Uterus (tissue), 2 donors: ENCODE measurements around the gene HLA-DRB1.

ENCODE experiments used
- POLR2A ChIP-seq, 2 donors: fragments of 450-650 bp; IDR thresholded peaks; one replicate each; pipeline ENCODE4 v1.6.1; 2016; ENCODE audit warnings: antibody characterized with exemption in 2 of 2, mild to moderate bottlenecking in 1 of 2, moderate library complexity in 1 of 2
- TF ChIP-seq, protein P1 (sequence below), 4 experiments: fragments of 200-600 bp in 2 of 4; fragments of 450-650 bp in 2 of 4; sonication (generic) in 2 of 4; IDR thresholded peaks; one replicate each; pipeline ENCODE4 v1.5.1; 2016 to 2019; ENCODE audit warnings: antibody characterized with exemption in 4 of 4, mild to moderate bottlenecking in 2 of 4, moderate library complexity in 1 of 4

DNA sequence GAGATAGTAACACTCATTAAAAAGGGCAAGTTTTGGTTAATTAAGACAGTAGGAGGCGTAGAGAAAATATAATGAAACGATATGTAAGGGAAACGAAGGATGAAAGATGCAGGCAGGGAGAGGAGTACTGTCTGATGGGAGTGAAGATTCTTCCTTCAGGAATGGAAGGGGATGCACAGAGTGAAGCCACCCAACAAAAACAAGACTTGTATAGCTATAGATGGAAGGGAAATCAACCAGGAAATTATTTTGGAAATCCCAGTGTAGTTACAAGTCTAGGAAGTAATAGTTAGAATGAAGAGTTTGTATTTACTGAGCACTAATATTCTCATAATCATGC is 19.7 kb upstream of the HLA-DRB1 start:
- TF ChIP-seq POLR2A (IDR thresholded peaks at IDR 0.05), result no peak
- TF ChIP-seq, protein P1, sequence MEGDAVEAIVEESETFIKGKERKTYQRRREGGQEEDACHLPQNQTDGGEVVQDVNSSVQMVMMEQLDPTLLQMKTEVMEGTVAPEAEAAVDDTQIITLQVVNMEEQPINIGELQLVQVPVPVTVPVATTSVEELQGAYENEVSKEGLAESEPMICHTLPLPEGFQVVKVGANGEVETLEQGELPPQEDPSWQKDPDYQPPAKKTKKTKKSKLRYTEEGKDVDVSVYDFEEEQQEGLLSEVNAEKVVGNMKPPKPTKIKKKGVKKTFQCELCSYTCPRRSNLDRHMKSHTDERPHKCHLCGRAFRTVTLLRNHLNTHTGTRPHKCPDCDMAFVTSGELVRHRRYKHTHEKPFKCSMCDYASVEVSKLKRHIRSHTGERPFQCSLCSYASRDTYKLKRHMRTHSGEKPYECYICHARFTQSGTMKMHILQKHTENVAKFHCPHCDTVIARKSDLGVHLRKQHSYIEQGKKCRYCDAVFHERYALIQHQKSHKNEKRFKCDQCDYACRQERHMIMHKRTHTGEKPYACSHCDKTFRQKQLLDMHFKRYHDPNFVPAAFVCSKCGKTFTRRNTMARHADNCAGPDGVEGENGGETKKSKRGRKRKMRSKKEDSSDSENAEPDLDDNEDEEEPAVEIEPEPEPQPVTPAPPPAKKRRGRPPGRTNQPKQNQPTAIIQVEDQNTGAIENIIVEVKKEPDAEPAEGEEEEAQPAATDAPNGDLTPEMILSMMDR (IDR thresholded peaks at IDR 0.05), result no peak
